HG02623 (cell line): ENCODE results near the gene PF4V1.

Experiments used
- ATAC-seq: cut with Tn5 transposase; IDR thresholded peaks from one replicate; pipeline ENCODE4 v1.9.1; 2021; ENCODE audit warnings: moderate library complexity; ENCODE audit not compliant: unreplicated experiment

Gene PF4V1

GRCh38 chr4:73902038-73902637, 49.0 kb downstream of the PF4V1 start:
- no peak for ATAC-seq

GRCh38 chr4:73902817-73903547, 49.9 kb downstream of the PF4V1 start:
- ATAC-seq = no peak
